DMS53 treated with DMSO at 0.1 percent for 48 hours (cell line): ENCODE measurements around the gene RARG.
A peak's percentile ranks its signal among the peaks of the same experiment; 100 is the strongest.

Experiments used
- DNase-seq: peaks from one replicate; lab custom pipeline; 2025; ENCODE audit not compliant: unreplicated experiment; lab: John Stamatoyannopoulos, UW

The RARG gene

DNA sequence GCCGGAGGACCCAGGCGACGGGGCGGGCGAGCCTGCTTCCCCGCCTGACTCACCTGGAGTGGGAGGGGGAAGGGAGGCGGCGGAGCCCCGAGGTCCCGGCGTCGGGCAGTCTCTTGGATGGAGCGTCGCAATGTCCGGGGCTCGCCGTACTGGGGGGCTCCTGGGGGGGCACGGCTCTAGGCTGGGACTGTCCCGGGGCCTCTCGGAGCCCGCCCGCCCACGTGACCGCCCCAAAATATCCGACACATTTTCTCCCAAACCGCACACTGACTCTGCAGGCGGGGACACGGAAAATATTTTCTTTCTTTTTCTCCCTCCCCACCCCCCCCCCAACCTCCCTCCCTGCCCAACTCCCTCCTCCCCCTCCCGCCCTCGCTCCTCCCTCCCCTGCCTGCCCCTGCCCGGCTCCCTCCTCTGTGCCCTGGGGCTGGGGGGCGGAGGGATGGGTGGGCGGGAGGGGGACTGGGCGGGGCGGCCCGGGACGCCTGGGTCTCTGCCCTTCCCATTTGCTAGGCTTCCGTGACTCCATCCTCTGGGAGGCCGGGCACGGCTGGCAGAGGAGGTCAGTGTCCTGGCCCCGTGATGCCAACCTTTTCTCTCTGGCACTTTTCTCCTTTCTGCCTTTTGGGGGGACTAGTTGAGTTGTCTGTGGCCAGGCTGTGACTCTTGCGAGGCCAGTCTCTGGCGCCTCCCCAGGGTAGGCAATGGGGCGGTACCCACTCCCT lies at the start of gene RARG:
TSS of gene RARG (minus strand) at position 289 of the 725 bp plus-strand sequence. CDS start 4,664 bp downstream, outside the sequence.
- DNase-seq = peak; percentile 71

DNA sequence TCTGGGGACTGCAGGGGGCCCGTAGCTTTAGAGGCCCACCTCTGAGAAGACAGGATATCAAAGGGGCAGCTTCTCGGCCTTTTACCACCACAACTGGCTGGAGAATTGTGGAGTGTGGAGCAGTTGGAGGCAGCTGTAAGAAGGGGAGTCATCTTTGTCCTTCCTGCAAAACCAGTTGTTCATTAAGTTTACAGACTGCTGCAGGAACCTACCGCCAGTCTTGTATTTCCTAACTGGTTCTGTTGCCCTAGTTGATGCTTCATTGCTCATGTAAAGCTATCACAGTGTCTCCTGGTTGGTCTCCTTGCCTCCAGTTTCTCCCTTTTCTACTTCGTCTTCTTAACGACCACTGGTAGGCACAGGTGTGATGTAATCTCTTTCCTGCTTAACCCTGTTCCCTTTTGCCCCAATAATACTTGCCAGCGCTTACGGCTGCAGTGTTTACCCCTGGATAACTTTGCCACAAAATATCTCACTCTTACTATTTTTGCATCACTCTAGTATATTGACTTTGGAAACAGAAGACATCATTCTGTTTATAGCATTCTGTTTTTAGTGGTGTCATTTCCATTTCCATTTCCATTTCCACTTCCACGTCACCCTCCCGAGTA lies 48.0 kb upstream of the RARG start:
- no peak for DNase-seq

DNA sequence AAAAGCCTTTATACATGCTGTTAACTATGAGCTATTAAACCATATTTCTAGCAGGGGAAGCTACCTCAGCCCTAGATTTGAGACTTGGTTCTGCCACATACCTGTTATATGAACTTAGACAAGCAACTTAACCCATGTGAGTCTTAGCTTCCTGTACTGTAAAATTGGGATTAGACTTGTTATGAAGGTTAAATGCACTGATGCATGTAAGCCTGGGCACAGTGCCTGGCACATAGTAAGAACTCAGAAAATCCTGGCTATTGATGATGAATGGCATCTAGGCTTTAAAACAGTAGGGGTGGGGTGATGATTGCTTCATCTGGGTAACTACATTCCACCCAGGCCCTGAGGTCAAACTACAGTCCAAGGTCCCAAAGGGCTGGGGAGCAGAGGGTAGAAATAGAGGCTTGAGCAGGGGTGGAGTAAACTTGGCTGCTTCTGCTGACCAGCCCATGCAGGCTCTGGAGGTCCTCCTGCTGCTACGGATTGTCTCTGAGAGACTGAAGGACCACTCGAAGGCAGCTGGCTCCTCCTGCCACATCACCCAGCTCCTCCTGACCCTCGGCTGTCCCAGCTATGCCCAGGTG lies 47.4 kb upstream of the RARG start:
- no peak for DNase-seq

DNA sequence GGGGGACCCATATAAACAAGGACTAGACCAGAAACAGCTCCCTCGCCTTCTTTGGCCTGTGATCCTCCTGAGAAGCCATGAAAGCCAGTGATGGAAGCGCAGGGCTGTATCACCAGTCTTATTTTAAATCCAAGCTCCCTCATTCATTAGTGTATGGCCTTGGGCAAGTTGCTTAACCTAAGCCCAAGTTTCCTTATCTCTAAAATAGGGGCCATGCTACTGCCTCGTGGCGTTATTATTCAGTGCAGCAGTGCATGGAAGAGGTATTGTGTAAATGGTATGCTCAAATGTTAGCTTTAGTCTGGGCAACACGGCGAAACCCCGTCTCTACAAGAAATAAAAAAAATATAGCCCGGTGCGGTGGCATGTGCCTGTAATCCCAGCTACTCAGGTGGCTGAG lies 46.0 kb upstream of the RARG start:
- DNase-seq = no peak

DNA sequence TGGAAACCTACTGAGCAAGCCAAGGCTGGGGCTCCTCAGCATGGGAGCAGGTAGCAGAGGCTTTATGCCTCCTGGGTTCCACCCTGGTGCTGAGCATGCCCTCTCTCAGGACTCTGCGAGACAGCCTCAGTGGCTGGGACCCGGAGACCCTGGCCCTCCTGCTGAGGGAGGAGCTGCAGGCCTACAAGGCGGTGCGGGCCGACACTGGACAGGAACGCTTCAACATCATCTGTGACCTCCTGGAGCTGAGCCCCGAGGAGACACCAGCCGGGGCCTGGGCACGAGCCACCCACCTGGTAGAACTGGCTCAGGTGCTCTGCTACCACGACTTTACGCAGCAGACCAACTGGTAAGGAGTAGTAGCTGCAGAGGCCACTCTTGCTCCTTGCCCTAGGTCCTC lies 44.5 kb upstream of the RARG start:
- no peak for DNase-seq

DNA sequence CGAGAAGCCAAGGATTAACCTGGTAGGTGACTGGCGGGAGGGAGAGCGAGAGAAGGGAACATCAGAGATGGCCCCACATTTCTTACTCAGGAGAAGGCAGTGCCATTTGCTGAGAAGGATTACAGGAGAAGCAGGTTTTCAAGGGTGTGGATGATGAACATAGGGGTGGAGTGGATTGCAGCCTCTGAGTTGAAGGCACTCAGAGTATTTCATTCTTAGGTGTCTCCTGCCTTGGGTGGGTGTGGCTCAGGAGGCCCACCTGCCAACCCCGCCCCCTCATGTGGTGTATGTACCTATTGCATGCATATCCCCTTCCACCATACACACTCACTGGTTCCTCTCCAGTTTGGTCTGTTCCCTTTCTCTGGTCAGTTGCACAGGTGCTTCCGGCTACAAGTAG lies 42.4 kb upstream of the RARG start:
- no peak for DNase-seq

DNA sequence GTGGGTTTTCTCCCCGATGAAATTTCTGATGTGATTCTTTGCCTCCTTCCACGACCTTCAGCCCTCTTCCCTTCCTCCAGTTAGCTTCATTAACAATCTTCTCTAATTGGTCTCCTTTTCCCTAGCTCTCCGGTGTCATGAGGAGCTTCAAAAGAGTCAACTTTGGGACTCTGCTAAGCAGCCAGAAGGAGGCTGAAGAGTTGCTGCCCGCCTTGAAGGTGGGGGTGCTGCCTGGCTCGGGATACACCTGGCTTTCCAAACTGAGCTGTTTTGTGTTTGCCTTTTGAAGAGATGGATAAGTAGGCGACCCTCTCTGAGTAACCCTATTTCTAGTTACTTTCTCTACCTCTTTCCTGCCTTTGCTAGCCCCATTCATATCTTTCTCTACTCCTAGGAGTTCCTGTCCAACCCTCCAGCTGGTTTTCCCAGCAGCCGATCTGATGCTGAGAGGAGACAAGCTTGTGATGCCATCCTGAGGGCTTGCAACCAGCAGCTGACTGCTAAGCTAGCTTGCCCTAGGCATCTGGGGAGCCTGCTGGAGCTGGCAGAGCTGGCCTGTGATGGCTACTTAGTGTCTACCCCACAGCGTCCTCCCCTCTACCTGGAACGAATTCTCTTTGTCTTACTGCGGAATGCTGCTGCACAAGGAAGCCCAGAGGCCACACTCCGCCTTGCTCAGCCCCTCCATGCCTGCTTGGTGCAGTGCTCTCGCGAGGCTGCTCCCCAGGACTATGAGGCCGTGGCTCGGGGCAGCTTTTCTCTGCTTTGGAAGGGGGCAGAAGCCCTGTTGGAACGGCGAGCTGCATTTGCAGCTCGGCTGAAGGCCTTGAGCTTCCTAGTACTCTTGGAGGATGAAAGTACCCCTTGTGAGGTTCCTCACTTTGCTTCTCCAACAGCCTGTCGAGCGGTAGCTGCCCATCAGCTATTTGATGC lies 36.9 kb upstream of the RARG start:
- no peak for DNase-seq

DNA sequence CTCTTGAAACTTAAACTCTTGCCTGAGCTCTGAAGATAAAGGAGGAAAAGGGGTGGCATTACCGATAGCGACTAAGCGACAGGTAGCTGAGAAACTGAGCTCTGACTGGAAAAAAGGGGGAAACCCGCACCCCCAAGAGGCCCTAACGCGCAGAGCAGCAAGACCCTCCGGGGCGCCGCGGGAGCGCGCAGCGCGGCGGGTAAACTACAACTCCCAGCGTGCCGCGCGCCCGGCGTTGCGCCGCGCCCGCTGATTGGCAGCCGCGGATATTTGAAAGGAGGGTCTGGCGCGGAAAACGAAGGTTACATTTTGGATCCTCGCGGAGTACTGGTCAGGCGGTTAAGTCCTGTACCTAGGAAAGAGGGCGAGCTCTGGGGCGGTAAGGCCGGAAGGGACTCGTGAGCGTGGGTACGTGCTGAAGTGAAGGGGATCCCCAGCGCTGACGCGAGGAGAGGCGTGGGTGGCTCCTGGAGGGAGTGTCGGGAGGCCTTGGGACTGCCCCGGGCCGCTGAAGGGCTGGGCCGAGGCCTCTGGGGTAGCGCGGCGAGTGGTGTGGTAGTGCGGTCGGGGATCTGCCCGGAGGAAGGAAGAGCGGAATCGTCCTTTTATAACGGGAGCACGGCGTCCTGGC lies 36.1 kb upstream of the RARG start, which contains the start of gene ESPL1:
TSS of gene ESPL1 (plus strand) at position 301 of the 631 bp plus-strand sequence. CDS start 468 bp downstream, outside the sequence.
- peak; percentile 49 for DNase-seq

DNA sequence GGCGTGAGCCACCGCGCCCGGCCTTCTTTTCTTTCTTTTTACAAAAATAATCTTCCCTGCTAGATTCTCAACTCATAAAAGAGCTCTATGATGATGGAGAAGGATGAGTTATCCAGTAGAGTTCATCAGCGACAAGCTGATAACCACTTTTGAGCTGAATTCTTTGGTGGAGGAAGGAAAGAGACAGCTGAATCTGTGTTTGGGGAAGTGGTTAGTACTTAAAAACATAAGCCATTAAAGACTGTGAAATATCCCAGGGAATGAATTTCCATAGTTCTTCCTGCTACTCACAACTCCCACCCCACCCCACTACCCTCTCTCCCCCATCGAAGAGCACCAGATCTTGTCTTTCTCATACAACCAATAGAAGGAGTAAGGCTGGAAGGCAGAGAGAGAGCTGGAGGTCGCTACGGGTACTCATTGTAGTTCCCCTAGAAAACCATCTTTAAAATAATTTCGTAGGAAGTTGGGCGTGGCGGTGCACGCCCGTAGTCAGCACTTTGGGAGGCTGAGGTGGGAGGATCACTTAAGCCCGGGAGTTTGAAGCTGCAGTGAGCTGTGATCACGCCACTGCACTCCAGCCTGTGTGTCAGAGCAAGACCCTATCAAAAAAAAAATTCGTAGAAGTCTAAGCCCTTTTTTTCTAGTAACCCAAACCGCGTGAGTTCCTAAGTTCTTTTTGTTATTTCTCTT lies 35.4 kb upstream of the RARG start:
- DNase-seq = no peak

DNA sequence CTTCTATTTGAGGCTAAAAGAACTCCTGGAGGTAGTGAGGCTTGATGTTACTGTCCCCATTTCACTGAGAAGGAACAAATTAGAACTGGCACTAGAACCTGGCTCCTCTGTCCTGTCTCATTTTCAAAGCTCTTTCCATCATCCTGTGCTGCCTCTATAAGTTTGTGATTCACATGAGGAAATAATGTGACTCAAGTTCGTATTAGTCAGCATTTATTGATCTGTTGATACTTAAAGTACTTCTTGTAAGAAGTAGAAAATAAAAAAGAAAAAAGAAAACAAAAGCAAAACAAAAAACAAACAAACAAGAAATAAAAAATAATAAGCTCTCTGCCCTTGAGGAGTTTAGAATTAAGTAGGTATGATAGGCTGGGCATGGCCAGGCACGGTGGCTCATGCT lies 33.8 kb upstream of the RARG start:
- DNase-seq = no peak

DNA sequence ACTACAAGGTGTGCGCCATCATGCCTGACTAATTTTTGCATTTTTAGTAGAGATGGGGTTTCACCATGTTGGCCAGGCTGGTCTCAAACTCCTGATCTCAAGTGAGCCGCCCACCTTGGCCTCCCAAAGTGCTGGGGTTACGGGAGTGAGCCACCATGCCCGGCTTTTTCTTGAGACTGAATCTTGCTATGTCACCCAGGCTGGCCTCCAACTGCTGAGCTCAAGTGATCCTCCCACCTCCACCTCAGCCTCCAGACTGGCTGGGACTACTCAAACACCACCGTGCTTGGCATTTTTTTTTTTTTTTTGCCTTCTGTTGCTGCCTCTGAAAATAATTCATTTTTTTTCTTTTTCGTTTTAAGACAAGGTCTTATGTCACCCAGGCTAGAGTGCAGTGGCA lies 27.9 kb upstream of the RARG start:
- DNase-seq = no peak

DNA sequence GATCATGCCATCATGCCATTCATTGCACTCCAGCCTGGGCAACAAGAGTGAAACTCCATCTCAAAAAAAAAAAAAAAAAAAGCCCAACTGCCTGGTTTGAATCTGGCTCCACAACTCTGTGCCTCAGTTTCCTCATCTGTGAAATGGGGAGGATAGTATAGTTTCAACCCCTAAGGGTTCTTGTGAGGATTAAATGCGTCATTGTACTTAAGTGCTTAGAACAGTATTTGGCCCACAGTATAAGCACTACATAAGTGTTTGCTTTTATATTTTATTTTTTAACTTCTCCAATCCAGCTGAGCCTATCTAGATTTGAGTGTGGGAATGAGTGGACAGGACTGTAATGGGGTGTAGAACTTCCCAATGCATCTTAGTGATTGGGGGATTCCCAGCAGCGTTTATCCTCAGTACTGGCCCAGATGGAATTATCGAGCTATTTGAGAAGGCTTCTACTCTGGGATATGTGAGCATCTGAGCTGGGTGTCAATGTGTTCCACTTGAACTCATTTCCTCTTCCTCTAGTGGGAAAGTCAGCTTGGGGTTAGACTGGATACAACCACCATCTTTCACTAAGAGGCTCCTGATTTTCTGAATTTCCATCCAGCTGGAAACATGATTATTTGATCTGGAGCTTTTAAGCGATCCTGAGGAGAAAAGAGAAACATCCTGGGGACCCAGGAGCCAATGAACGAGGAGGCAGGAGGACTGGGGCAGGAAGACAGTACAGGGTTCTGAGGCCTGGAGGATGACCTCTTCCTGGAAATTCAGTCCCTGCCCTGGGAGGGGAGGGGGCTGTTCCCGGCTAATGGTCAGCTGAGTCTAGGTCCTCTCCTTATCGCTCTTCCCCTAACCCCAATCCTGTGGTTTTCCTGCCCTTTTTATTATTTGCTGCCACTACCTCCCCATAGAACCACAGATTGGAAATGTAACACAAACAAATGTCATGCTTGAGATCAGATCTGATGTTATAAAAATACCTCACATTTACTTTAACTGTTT lies 26.8 kb upstream of the RARG start:
- DNase-seq = no peak

DNA sequence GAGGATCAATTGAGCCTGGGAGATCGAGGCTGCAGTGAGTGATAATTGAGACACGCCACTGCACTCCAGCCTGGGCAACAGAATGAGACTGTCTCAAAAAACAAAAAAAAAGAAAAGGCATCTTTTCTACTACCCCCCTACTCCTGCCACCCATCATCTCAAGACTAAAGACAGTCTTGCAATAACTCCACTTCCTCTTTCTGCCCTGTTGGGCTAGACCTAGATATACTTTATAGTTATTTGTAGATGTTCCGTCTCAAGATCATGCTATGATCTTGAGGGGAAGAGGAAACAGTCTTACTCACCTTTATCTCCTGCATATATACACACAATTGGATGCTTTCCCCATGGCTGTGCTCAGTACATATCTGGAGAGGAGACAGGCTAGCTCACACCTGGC lies 24.0 kb upstream of the RARG start:
- no peak for DNase-seq

DNA sequence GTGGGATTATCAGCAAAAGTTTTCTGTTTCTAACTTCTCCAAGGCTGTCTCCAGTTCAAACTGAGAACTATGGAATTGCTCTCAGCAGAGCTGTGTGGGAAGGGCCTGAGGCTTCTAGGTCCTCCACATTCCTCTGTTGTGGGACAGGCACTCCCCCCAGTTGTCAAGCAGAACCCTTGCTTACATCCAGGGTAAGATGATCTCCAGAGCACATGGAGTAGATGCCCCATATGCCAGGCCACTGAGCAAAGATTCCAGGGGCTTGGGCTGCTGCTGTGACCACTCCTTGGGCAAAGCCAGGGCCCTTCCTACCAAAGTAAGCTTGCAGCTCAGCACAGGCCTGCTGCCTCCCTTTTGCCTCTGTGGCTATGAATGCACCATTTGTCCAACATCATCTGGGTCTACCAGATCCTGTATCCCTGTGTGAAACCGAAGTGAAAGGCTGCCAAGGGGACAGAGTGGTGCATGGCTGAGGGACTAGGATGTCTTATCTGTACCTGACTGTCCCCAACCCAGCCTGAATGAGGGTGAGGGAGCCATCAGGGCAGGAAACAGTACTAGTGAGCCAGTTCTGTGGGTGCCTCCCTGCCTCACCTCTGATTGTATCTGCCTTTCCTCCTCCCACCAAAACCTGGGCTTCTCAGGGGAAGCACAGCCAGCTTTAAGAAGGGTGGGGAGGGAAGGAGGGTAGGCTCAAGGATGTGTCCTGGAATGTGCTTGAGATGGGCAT lies 23.0 kb upstream of the RARG start:
- DNase-seq = no peak

DNA sequence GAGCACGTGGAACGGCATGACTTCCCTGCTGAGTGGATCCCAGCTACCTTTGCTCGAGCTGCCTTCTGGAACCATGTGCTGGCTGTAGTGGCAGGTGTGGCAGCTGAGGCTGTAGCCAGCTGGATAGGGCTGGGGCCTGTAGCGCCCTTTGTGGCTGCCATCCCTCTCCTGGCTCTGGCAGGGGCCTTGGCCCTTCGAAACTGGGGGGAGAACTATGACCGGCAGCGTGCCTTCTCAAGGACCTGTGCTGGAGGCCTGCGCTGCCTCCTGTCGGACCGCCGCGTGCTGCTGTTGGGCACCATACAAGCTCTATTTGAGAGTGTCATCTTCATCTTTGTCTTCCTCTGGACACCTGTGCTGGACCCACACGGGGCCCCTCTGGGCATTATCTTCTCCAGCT lies 21.3 kb upstream of the RARG start:
- no peak for DNase-seq

DNA sequence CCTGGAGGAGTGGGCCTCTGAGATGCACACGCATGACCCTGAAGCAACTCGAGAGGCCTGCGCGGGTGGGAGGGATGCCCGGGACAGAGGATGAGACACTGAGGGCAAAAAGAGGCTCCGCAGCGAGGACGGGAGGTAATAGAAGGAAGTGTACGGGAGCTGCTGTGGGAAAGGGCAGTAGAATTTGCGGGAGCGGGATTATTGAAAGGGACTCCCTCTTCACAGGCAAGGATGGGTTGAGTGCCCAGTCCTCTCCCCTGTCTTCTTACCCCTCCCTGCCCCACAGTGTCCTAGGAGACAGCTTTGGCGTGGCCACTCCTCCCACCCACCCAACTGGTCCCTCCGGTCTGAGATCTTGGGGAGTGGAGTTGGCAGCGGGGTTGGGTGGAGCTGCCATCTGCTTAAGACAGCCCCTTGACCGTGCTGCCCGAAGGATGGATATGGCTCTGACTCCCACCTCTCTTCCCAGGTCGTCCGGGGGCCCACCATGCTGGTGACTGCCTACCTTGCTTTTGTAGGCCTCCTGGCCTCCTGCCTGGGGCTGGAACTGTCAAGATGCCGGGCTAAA lies 20.4 kb upstream of the RARG start:
- DNase-seq = peak; percentile 17

DNA sequence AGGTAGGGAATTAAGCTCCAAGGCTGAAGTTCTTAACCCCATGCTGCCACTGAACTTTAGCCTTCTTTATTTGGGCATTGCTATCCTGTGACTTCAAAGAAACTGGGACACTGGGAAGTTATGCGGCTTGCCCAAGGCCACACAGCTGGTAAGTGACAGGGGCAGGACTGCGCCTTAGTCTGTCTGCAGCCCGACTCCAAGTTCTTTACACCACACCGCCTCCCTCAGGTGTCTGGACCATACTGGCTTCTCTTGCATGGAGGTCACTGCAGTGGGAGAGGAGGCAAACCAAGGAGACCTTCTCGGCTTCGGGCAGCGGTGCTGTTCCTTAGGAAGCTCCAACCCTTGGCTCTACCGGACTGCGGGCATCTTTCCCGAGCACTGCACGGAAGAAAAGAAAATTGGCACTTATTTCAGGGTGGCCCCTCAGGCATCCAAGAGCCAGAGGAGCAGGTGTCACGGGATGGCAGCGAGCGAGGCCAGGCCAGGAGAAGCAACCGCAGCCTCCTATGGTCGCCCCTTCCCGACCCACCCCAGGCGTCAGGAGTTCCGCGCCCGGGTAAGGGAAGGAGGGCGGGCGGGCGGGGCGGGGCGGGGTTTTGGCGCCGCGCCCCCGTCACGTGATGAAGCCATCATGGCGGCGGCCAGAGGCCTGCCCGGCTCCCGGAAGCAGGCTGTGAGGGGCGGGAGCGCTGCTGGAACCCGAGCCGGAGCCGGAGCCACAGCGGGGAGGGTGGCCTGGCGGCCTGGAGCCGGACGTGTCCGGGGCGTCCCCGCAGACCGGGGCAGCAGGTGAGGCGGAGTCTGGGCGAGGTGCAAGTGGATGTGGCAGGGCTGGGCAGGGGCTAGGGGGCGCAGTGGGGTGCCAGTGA lies 19.7 kb upstream of the RARG start:
- DNase-seq = peak; percentile 67
